ES-I3 (cell line): ENCODE data around the gene TNNC2.
"Not testable (repeated sequence)": the region's sequence is repeated elsewhere in the genome, so short reads cannot be mapped to it uniquely, and the experiment has no call there.

Experiments used
- H3K36me3 ChIP-seq: 2 replicates; pipeline ENCODE4 v1.6.1; 2013; ENCODE audit warnings: mild to moderate bottlenecking, low read length, control low read depth, moderate library complexity; ENCODE audit not compliant: insufficient read depth
- H3K4me1 ChIP-seq: 2 replicates; pipeline ENCODE4 v1.6.1; 2013; ENCODE audit warnings: mild to moderate bottlenecking, control low read depth, low read length; ENCODE audit not compliant: insufficient read depth
- H3K9ac ChIP-seq: 2 replicates; pipeline ENCODE4 v1.6.1; 2013; ENCODE audit warnings: low read depth, mild to moderate bottlenecking, low read length, moderate library complexity
- H3K9me3 ChIP-seq: 2 replicates; pipeline ENCODE4 v1.6.1; 2013; ENCODE audit warnings: mild to moderate bottlenecking, low read length, moderate library complexity; ENCODE audit not compliant: control insufficient read depth, insufficient read depth

Gene TNNC2

GRCh38 chr20:45819466-45819865 is 7.6 kb downstream of the TNNC2 start:
- H3K4me1 ChIP-seq = peaks cover 15% of the 10 kb centered on the region; the same call in 1 of the 2 replicates
- no peaks in the 10 kb centered on the region for H3K9me3 ChIP-seq
- H3K36me3 ChIP-seq = peaks cover 9% of the 10 kb centered on the region
- no peak overlapping the region for H3K9ac ChIP-seq

GRCh38 chr20:45818239-45818638 is 8.9 kb downstream of the TNNC2 start:
- no peaks in the 10 kb centered on the region for H3K9me3 ChIP-seq
- no peak overlapping the region for H3K9ac ChIP-seq
- H3K36me3 ChIP-seq = peaks cover 9% of the 10 kb centered on the region
- H3K4me1 ChIP-seq = peaks cover 21% of the 10 kb centered on the region; the same call in 1 of the 2 replicates

GRCh38 chr20:45817376-45818194 is 9.5 kb downstream of the TNNC2 start:
- H3K36me3 ChIP-seq = peaks cover 9% of the 10 kb centered on the region
- no peaks in the 10 kb centered on the region for H3K9me3 ChIP-seq
- no peak overlapping the region for H3K9ac ChIP-seq
- H3K4me1 ChIP-seq = peaks cover 20% of the 10 kb centered on the region; the same call in 1 of the 2 replicates

GRCh38 chr20:45816951-45817350 is 10.2 kb downstream of the TNNC2 start:
- Histone ChIP-seq H3K36me3 (peaks cover 9% of the 10 kb centered on the region), H3K9me3 (no peaks in the 10 kb centered on the region), H3K4me1 (peaks cover 13% of the 10 kb centered on the region; the same call in 1 of the 2 replicates), H3K9ac (no peak overlapping the region)

- H3K4me1 ChIP-seq = peaks cover 11% of the 10 kb centered on the region; the same call in 1 of the 2 replicates
- H3K9ac ChIP-seq = no peak overlapping the region
- no peaks in the 10 kb centered on the region for H3K9me3 ChIP-seq
- peaks cover 9% of the 10 kb centered on the region for H3K36me3 ChIP-seq
Observed at GRCh38 chr20:45814314-45814713, 12.8 kb downstream of the TNNC2 start.

GRCh38 chr20:45813489-45813888 is 13.6 kb downstream of the TNNC2 start:
- H3K36me3 ChIP-seq = peaks cover 9% of the 10 kb centered on the region
- H3K9ac ChIP-seq = peak overlapping the region; percentile 97
- H3K9me3 ChIP-seq = no peaks in the 10 kb centered on the region
- peaks cover 9% of the 10 kb centered on the region; the same call in 1 of the 2 replicates for H3K4me1 ChIP-seq

- peaks cover 9% of the 10 kb centered on the region; the same call in 1 of the 2 replicates for H3K4me1 ChIP-seq
- H3K9ac ChIP-seq = peak overlapping the region; percentile 97
- peaks cover 9% of the 10 kb centered on the region for H3K36me3 ChIP-seq
- no peaks in the 10 kb centered on the region for H3K9me3 ChIP-seq
Observed at GRCh38 chr20:45813006-45813340, 14.1 kb downstream of the TNNC2 start.

- peaks cover 9% of the 10 kb centered on the region for H3K36me3 ChIP-seq
- H3K9ac ChIP-seq = peak within 1 kb of the TSS; percentile 97
Observed at GRCh38 chr20:45812157-45813005, 14.7 kb downstream of the TNNC2 start, which contains the start of gene UBE2C. TSS of gene UBE2C (plus strand) at chr20:45812644. CDS start at chr20:45812696, 52 bp downstream.

GRCh38 chr20:45810191-45810970 is 16.7 kb downstream of the TNNC2 start:
- no peak overlapping the region for H3K9ac ChIP-seq
- H3K9me3 ChIP-seq = no peaks in the 10 kb centered on the region
- H3K4me1 ChIP-seq = peaks cover 6% of the 10 kb centered on the region; the same call in 1 of the 2 replicates
- peaks cover 14% of the 10 kb centered on the region for H3K36me3 ChIP-seq

More at GRCh38 chr20:45812157-45813005, 14.7 kb downstream of the TNNC2 start, which contains the start of gene UBE2C:
- H3K4me1 ChIP-seq = peaks cover 9% of the 10 kb centered on the region; the same call in 1 of the 2 replicates
- no peaks in the 10 kb centered on the region for H3K9me3 ChIP-seq

GRCh38 chr20:45801851-45802250 is 25.3 kb downstream of the TNNC2 start:
- no peak overlapping the region for H3K9ac ChIP-seq
- no peaks in the 10 kb centered on the region for H3K9me3 ChIP-seq
- H3K4me1 ChIP-seq = no peaks in the 10 kb centered on the region
- peaks cover 27% of the 10 kb centered on the region for H3K36me3 ChIP-seq

- Histone ChIP-seq H3K9ac (no peak overlapping the region), H3K9me3 (no peaks in the 10 kb centered on the region), H3K36me3 (peaks cover 15% of the 10 kb centered on the region), H3K4me1 (no peaks in the 10 kb centered on the region)
Observed at GRCh38 chr20:45798935-45799642, 28.0 kb downstream of the TNNC2 start.

GRCh38 chr20:45797955-45798354 is 29.2 kb downstream of the TNNC2 start:
- H3K36me3 ChIP-seq = peaks cover 14% of the 10 kb centered on the region
- not testable (repeated sequence) for H3K4me1 ChIP-seq, H3K9me3 ChIP-seq, H3K9ac ChIP-seq

- H3K9me3 ChIP-seq, H3K9ac ChIP-seq, H3K4me1 ChIP-seq: not testable (repeated sequence)
- H3K36me3 ChIP-seq = peaks cover 11% of the 10 kb centered on the region
Observed at GRCh38 chr20:45797510-45797909, 29.6 kb downstream of the TNNC2 start.
